Lower lobe of right lung (tissue), 2 donors: ENCODE results near the gene MMGT1. TPM values are rescaled to one million over a fixed set of nuclear protein-coding genes. Genes with fewer than 3 reads are reported as not detected.
"Not testable (repeated sequence)": the region's sequence is repeated elsewhere in the genome, so short reads cannot be mapped to it uniquely, and the experiment has no call there.

ENCODE experiments used
- ATAC-seq, 2 donors: fragments of 200-7000 bp; cut with Tn5 transposase; one replicate each; pipeline ENCODE4 v1.9.1; 2020 to 2022; ENCODE audit warnings: mild to moderate bottlenecking in 2 of 2, moderate library complexity in 2 of 2
- DNase-seq: peaks from one replicate; pipeline ENCODE4 v3.0.0-alpha.2; 2020
- H3K27ac ChIP-seq: fragments of 200-600 bp; one replicate; pipeline ENCODE4 v1.8.0; 2022
- H3K27me3 ChIP-seq: fragments of 200-600 bp; one replicate; pipeline ENCODE4 v1.8.0; 2022; ENCODE audit warnings: low read depth
- H3K36me3 ChIP-seq: fragments of 200-600 bp; one replicate; pipeline ENCODE4 v1.8.0; 2022; ENCODE audit warnings: mild to moderate bottlenecking
- H3K4me1 ChIP-seq: fragments of 200-600 bp; one replicate; pipeline ENCODE4 v1.8.0; 2022
- H3K4me3 ChIP-seq: fragments of 200-600 bp; one replicate; pipeline ENCODE4 v1.8.0; 2022; ENCODE audit warnings: mild to moderate bottlenecking
- H3K9me3 ChIP-seq: fragments of 200-600 bp; one replicate; pipeline ENCODE4 v1.8.0; 2022
- CTCF ChIP-seq: fragments of 200-600 bp; IDR thresholded peaks from one replicate; pipeline ENCODE4 v1.8.0; 2022; ENCODE audit warnings: antibody characterized with exemption, mild to moderate bottlenecking
- intact Hi-C: fragments of 100-400 bp; cut with DNase I; formaldehyde crosslinking; loops from one replicate; pipeline ENCODE4 v1.11.0; 2022
- total RNA-seq: library from RNA; stranded (reverse); fragmentation: NEBNext Ultra II Directional; extraction: Animal tissue kit (Norgen Biotek cat#: 25700); gene quantifications from one replicate; pipeline ENCODE4 v1.2.1, GENCODE V29; 2021
- donor health status: DM: no; HTN: yes; CAD: no; lungs with severe emphysema.

The MMGT1 gene
- total RNA-seq, 1 donor from 2014 or later: 28.7 TPM

GRCh38 chrX:135927897-135928296, 45.9 kb downstream of the MMGT1 start:
- Histone ChIP-seq H3K4me1 (no peaks in the 10 kb centered on the region), H3K27ac (no peak overlapping the region), H3K4me3 (no peak overlapping the region), H3K27me3 (no peaks in the 10 kb centered on the region), H3K9me3 (no peaks in the 10 kb centered on the region), H3K36me3 (no peaks in the 10 kb centered on the region)
- intact Hi-C loops: no loop called here
- ATAC-seq: no peak
- no peak for DNase-seq
- no peak for TF ChIP-seq CTCF

- no peaks in the 10 kb centered on the region for H3K9me3 ChIP-seq
- H3K27me3 ChIP-seq: no peaks in the 10 kb centered on the region
- no peak for DNase-seq
- H3K4me1 ChIP-seq: no peaks in the 10 kb centered on the region
- no peak overlapping the region for H3K27ac ChIP-seq
- intact Hi-C loops: no loop called here
- no peak for TF ChIP-seq CTCF
- H3K36me3 ChIP-seq: no peaks in the 10 kb centered on the region
- no peak overlapping the region for H3K4me3 ChIP-seq
- no peak for ATAC-seq
Observed at GRCh38 chrX:135923353-135923752, 50.4 kb downstream of the MMGT1 start.

DNA sequence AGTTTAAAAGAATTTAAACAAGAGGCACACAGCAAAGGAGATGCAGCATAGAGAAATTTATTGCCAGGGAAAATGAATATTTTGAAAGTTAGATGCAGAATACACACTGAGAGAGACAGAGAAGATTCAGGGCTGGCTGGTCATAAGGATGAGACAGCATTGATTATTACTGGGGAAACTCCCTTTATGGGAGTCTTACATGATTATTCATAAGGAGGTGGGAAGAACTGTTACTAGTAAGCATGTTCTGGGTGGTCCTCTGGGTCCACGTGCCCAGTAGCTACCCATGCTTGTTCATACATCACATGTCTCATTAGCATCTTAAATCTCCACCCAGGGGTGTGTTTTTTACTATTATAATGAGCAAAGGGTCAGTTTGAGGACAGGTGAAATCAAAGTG, 53.3 kb downstream of the MMGT1 start:
- H3K27ac ChIP-seq, H3K36me3 ChIP-seq, DNase-seq, intact Hi-C loops, H3K4me1 ChIP-seq, ATAC-seq, H3K27me3 ChIP-seq, H3K9me3 ChIP-seq, H3K4me3 ChIP-seq: not testable (repeated sequence)

- H3K27ac ChIP-seq: no peak overlapping the region
- intact Hi-C loops: no loop called here
- no peak for ATAC-seq
- no peaks in the 10 kb centered on the region for H3K4me1 ChIP-seq
- no peak overlapping the region for H3K4me3 ChIP-seq
- H3K27me3 ChIP-seq: no peaks in the 10 kb centered on the region
- no peak for DNase-seq
- H3K9me3 ChIP-seq: no peaks in the 10 kb centered on the region
- H3K36me3 ChIP-seq: no peaks in the 10 kb centered on the region
- TF ChIP-seq CTCF: no peak
Observed at GRCh38 chrX:135914404-135914803, 59.4 kb downstream of the MMGT1 start.

Other genes starting within 250 kb of the MMGT1 start
- not detected for gene CT45A3, start 205.8 kb downstream of the MMGT1 start, total RNA-seq
- gene CT45A5, start 188.5 kb downstream of the MMGT1 start, total RNA-seq: not detected
- not detected for gene CT45A6, start 171.2 kb downstream of the MMGT1 start, total RNA-seq
- gene CT45A2, start 154.0 kb downstream of the MMGT1 start, total RNA-seq: not detected
- not detected for gene CT45A7, start 136.7 kb downstream of the MMGT1 start, total RNA-seq
- gene CT45A8, start 119.5 kb downstream of the MMGT1 start, total RNA-seq: not detected
- gene CT45A9, start 102.2 kb downstream of the MMGT1 start, total RNA-seq: not detected
- gene CT45A10, start 80.5 kb downstream of the MMGT1 start, total RNA-seq: not detected
- not detected for gene SAGE1, start 80.3 kb downstream of the MMGT1 start, total RNA-seq
- gene SLC9A6, start 11.4 kb upstream of the MMGT1 start, total RNA-seq: 18.0 TPM
- 248 TPM for gene FHL1, start 173.5 kb upstream of the MMGT1 start, total RNA-seq